OCI-LY3 (cell line): Measurements from ENCODE around the gene AMELX.

Source experiments
- H2AFZ ChIP-seq: fragments of 200-600, 300-600 bp; shearing (Covaris generic); 2 replicates; pipeline ENCODE4 v1.6.0; 2014; ENCODE audit warnings: antibody characterized with exemption, low read depth, low read length
- H3K27ac ChIP-seq: fragments of 200-600, 300-600 bp; sonication (generic); 2 replicates; pipeline ENCODE4 v1.5.1; 2014; ENCODE audit warnings: mild to moderate bottlenecking, low read length, moderate library complexity, mixed read lengths
- H3K27me3 ChIP-seq: fragments of 200-600, 300-600 bp; sonication (generic); 2 replicates; pipeline ENCODE4 v1.6.1; 2014; ENCODE audit warnings: low read depth, low read length, mixed read lengths
- H3K36me3 ChIP-seq: fragments of 200-600, 300-600 bp; sonication (generic); replicated peaks from 2 replicates; pipeline ENCODE3; 2014; ENCODE audit warnings: low read depth, low read length, mixed read lengths
- H3K4me1 ChIP-seq: fragments of 300-600, 200-600 bp; sonication (generic); 2 replicates; pipeline ENCODE4 v1.6.1; 2014; ENCODE audit warnings: low read length, mixed read lengths
- H3K4me2 ChIP-seq: fragments of 200-600, 300-600 bp; sonication (generic); 2 replicates; pipeline ENCODE4 v1.6.1; 2014; ENCODE audit warnings: low read length, mixed read lengths
- H3K4me3 ChIP-seq: fragments of 300-600, 200-600 bp; sonication (generic); 2 replicates; pipeline ENCODE4 v1.5.1; 2014; ENCODE audit warnings: antibody characterized with exemption, mild to moderate bottlenecking, low read length, moderate library complexity
- H3K79me2 ChIP-seq: fragments of 300-600, 200-600 bp; shearing (Covaris generic); 2 replicates; pipeline ENCODE4 v1.6.1; 2014; ENCODE audit warnings: mild to moderate bottlenecking, low read length, mixed read lengths
- H3K9ac ChIP-seq: fragments of 300-600, 200-600 bp; shearing (Covaris generic); 2 replicates; pipeline ENCODE4 v1.6.0; 2014; ENCODE audit warnings: mild to moderate bottlenecking, low read length, moderate library complexity
- H3K9me3 ChIP-seq: fragments of 200-600, 300-600 bp; shearing (Covaris generic); 2 replicates; pipeline ENCODE4 v1.6.1; 2014; ENCODE audit warnings: low read length, mixed read lengths; ENCODE audit not compliant: insufficient read depth
- H4K20me1 ChIP-seq: fragments of 200-600, 300-600 bp; sonication (generic); 2 replicates; pipeline ENCODE4 v1.6.1; 2016; ENCODE audit warnings: low read length, mixed read lengths; ENCODE audit not compliant: insufficient read depth
- CTCF ChIP-seq: fragments of 200-600, 300-600 bp; sonication (generic); IDR thresholded peaks from 2 replicates; pipeline ENCODE4 v1.5.1; 2014; ENCODE audit warnings: antibody characterized with exemption, low read length, low read depth
- EZH2phosphoT487 ChIP-seq: fragments of 200-600 bp; shearing (Covaris generic); IDR thresholded peaks from 2 replicates; pipeline ENCODE4 v1.6.1; 2018; ENCODE audit warnings: antibody characterized with exemption, mixed run types, low read depth

AMELX gene

DNA sequence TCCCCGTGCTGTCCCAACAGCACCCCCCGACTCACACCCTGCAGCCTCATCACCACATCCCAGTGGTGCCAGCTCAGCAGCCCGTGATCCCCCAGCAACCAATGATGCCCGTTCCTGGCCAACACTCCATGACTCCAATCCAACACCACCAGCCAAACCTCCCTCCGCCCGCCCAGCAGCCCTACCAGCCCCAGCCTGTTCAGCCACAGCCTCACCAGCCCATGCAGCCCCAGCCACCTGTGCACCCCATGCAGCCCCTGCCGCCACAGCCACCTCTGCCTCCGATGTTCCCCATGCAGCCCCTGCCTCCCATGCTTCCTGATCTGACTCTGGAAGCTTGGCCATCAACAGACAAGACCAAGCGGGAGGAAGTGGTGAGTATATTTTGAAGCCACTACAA lies 5.4 kb downstream of the AMELX start:
- TF ChIP-seq EZH2phosphoT487 (no peak), CTCF (no peak)
- H3K27ac ChIP-seq: no peak overlapping the region
- no peaks in the 10 kb centered on the region for H4K20me1 ChIP-seq
- H3K79me2 ChIP-seq: no peaks in the 10 kb centered on the region
- H3K27me3 ChIP-seq: no peaks in the 10 kb centered on the region
- H3K4me2 ChIP-seq: no peak overlapping the region
- no peaks in the 10 kb centered on the region for H3K36me3 ChIP-seq
- no peaks in the 10 kb centered on the region for H3K4me1 ChIP-seq
- H2AFZ ChIP-seq: no peak overlapping the region
- H3K9ac ChIP-seq: no peak overlapping the region
- no peak overlapping the region for H3K4me3 ChIP-seq
- no peaks in the 10 kb centered on the region for H3K9me3 ChIP-seq

DNA sequence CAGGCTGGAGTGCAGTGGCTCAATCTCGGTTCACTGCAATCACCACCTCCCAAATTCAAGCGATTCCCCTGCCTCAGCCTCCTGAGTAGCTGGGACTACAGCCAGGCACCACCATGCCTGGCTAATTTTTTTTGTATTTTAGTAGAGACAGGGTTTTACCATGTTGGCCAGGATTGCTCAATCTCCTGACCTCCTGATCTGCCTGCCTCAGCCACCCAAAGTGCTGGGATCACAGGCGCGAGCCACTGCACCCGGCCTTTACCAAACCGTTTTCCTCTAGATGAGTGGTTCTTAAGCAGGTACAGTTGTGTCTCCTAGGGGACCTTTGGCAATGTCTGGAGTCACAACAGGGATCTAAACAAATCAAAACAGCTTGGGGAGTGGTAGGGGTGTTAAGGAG lies 11.6 kb downstream of the AMELX start:
- H3K9me3 ChIP-seq: no peaks in the 10 kb centered on the region
- H3K27ac ChIP-seq: no peak overlapping the region
- H3K4me1 ChIP-seq: no peaks in the 10 kb centered on the region
- no peak overlapping the region for H3K4me3 ChIP-seq
- H3K4me2 ChIP-seq: no peak overlapping the region
- no peak overlapping the region for H3K9ac ChIP-seq
- TF ChIP-seq EZH2phosphoT487 (no peak), CTCF (no peak)
- no peak overlapping the region for H2AFZ ChIP-seq
- no peaks in the 10 kb centered on the region for H4K20me1 ChIP-seq
- no peaks in the 10 kb centered on the region for H3K36me3 ChIP-seq
- no peaks in the 10 kb centered on the region for H3K27me3 ChIP-seq
- no peaks in the 10 kb centered on the region for H3K79me2 ChIP-seq

DNA sequence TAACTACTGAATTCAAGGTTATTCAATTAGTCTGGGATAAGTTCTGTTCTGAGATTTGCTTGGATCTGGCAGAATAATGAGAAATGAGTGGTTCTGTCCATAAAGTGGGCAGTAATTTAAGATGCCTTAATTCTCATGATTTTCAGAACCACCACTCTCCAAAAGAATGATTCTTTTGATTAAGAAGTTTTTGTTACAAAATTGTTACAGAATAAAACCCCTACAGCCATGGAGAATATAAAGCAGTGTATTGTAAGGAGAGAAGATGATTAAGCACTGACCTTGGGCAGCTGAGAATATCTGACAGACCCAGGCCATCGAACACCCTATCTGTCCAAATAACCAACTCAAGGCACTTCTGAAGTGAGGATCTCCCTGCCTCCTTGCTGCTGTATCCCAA lies 12.4 kb downstream of the AMELX start:
- Histone ChIP-seq H3K4me2 (no peak overlapping the region), H2AFZ (no peak overlapping the region), H3K27me3 (no peaks in the 10 kb centered on the region), H3K4me1 (no peaks in the 10 kb centered on the region), H3K79me2 (no peaks in the 10 kb centered on the region), H3K4me3 (no peak overlapping the region), H3K36me3 (no peaks in the 10 kb centered on the region), H3K9me3 (no peaks in the 10 kb centered on the region), H3K27ac (no peak overlapping the region), H3K9ac (no peak overlapping the region), H4K20me1 (no peaks in the 10 kb centered on the region)
- TF ChIP-seq EZH2phosphoT487: no peak
- TF ChIP-seq CTCF: no peak

GRCh38 chrX:11309220-11309619 lies 16.0 kb downstream of the AMELX start:
- Histone ChIP-seq H3K4me1 (no peaks in the 10 kb centered on the region), H3K9me3 (no peaks in the 10 kb centered on the region), H3K9ac (no peak overlapping the region), H3K27me3 (no peaks in the 10 kb centered on the region), H3K79me2 (no peaks in the 10 kb centered on the region), H3K4me2 (no peak overlapping the region), H3K36me3 (no peaks in the 10 kb centered on the region), H2AFZ (no peak overlapping the region), H3K27ac (no peak overlapping the region), H3K4me3 (no peak overlapping the region), H4K20me1 (no peaks in the 10 kb centered on the region)
- TF ChIP-seq CTCF (no peak), EZH2phosphoT487 (no peak)
